Glutamatergic neuron (in vitro differentiated cells): ENCODE results near the gene CARM1. TPM values are rescaled to one million over a fixed set of nuclear protein-coding genes. Genes with fewer than 3 reads are reported as not detected.

Experiments
- DNase-seq: peaks from one replicate; pipeline ENCODE4 v3.0.0; 2022
- H3K27ac Mint-ChIP-seq: one replicate; pipeline ENCODE4 v1.8.0; 2020; ENCODE audit warnings: mild to moderate bottlenecking, mixed read lengths, inconsistent platforms; ENCODE audit not compliant: unreplicated experiment
- H3K27me3 Mint-ChIP-seq: one replicate; pipeline ENCODE4 v1.8.0; 2020; ENCODE audit warnings: mild to moderate bottlenecking, moderate library complexity, mixed read lengths, inconsistent platforms; ENCODE audit not compliant: unreplicated experiment
- H3K36me3 Mint-ChIP-seq: one replicate; pipeline ENCODE4 v1.8.0; 2020; ENCODE audit warnings: mild to moderate bottlenecking, mixed read lengths, inconsistent platforms; ENCODE audit not compliant: unreplicated experiment
- H3K4me1 Mint-ChIP-seq: one replicate; pipeline ENCODE4 v1.8.0; 2020; ENCODE audit warnings: mild to moderate bottlenecking, low read depth, mixed read lengths, inconsistent platforms; ENCODE audit not compliant: unreplicated experiment
- H3K4me3 Mint-ChIP-seq: one replicate; pipeline ENCODE4 v1.8.0; 2020; ENCODE audit warnings: mild to moderate bottlenecking, mixed read lengths, inconsistent platforms; ENCODE audit not compliant: unreplicated experiment
- H3K9me3 Mint-ChIP-seq: one replicate; pipeline ENCODE4 v1.8.0; 2020; ENCODE audit warnings: mild to moderate bottlenecking, moderate library complexity, mixed read lengths, inconsistent platforms; ENCODE audit not compliant: unreplicated experiment
- total RNA-seq: library from RNA; stranded (reverse); fragmentation: NEBNext Ultra II Directional; extraction: Animal tissue kit (Norgen Biotek cat#: 25700); gene quantifications from one replicate; pipeline ENCODE4 v1.2.1, GENCODE V29; 2021; ENCODE audit not compliant: unreplicated experiment
- TF ChIP-seq, protein P1 (sequence below): fragments of 200-600 bp; sonication (generic); IDR thresholded peaks from one replicate; pipeline ENCODE4 v1.5.0; 2021; ENCODE audit not compliant: partially characterized antibody, unreplicated experiment

CARM1 gene
- total RNA-seq, 1 donor from 2014 or later: 133 TPM

DNA sequence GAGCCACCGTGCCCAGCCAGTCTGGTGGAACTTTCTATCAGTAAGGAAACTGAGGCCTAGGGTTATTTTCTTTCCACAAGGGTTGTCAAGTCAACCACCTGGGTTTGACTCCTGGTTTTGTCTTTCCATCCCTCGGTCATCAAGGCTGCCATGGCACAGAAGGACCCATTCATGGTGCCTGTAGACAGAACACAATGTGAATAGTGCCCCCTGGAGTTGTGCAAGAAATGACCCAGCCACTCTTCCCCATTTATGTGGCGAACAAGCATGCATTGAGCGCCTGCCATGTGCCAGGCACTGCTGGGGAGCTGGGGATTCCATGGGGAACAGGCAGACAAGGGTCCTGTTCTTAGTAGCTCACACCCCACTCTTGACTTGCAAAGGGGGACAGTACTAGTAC lies 93.5 kb downstream of the CARM1 start:
- TF ChIP-seq, protein P1, sequence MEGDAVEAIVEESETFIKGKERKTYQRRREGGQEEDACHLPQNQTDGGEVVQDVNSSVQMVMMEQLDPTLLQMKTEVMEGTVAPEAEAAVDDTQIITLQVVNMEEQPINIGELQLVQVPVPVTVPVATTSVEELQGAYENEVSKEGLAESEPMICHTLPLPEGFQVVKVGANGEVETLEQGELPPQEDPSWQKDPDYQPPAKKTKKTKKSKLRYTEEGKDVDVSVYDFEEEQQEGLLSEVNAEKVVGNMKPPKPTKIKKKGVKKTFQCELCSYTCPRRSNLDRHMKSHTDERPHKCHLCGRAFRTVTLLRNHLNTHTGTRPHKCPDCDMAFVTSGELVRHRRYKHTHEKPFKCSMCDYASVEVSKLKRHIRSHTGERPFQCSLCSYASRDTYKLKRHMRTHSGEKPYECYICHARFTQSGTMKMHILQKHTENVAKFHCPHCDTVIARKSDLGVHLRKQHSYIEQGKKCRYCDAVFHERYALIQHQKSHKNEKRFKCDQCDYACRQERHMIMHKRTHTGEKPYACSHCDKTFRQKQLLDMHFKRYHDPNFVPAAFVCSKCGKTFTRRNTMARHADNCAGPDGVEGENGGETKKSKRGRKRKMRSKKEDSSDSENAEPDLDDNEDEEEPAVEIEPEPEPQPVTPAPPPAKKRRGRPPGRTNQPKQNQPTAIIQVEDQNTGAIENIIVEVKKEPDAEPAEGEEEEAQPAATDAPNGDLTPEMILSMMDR: no peak
- H3K4me1 Mint-ChIP-seq: peaks cover 29% of the 10 kb centered on the region
- H3K36me3 Mint-ChIP-seq: no peaks in the 10 kb centered on the region
- no peak overlapping the region for H3K27ac Mint-ChIP-seq
- peaks cover 15% of the 10 kb centered on the region for H3K9me3 Mint-ChIP-seq
- H3K4me3 Mint-ChIP-seq: no peak overlapping the region
- H3K27me3 Mint-ChIP-seq: peaks cover 19% of the 10 kb centered on the region
- no peak for DNase-seq

DNA sequence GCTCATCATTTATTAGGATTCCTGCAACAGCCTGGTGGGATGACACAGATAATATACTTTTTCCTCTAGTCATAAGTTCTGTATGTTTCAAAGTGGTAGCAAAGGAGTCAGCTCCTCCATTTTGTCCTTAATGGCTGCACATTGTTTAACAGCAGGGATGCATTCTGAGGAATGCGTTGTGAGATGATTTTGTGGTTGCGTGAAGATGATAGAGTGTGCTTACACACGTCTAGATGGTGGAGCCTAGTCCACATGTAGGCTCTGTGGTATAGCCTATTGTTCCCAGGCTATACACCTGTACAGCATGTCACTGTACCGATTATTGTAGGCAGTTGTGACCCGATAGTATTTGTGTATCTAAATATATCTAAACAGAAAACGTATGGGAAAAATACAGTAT lies 94.0 kb downstream of the CARM1 start:
- H3K4me3 Mint-ChIP-seq: peak overlapping the region; percentile 62
- peaks cover 20% of the 10 kb centered on the region for H3K27me3 Mint-ChIP-seq
- H3K27ac Mint-ChIP-seq: peak overlapping the region; percentile 6
- TF ChIP-seq, protein P1: no peak
- no peak for DNase-seq
- H3K4me1 Mint-ChIP-seq: peaks cover 33% of the 10 kb centered on the region
- H3K9me3 Mint-ChIP-seq: peaks cover 13% of the 10 kb centered on the region
- H3K36me3 Mint-ChIP-seq: no peaks in the 10 kb centered on the region

DNA sequence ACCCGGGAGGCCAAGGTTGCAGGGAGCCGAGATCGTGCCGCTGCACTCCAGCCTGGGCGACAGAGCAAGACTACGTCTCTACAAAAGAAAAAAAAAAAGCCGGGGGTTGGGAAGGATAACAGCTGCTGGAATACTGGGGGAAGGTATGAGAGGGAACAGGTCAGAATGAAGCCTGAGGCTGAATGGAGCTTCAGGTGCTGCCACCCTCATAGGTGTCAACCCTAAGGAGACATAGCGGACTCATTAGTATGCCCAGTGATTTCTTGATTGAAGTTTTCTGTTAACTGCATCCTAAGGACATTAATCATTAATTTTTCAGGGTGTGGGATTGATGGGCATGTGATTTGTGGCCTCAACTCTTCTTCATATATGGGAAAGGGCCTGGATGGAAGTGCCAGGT lies 95.5 kb downstream of the CARM1 start:
- H3K4me1 Mint-ChIP-seq: peaks cover 33% of the 10 kb centered on the region
- H3K27ac Mint-ChIP-seq: peak overlapping the region; percentile 69
- H3K36me3 Mint-ChIP-seq: no peaks in the 10 kb centered on the region
- peaks cover 15% of the 10 kb centered on the region for H3K27me3 Mint-ChIP-seq
- TF ChIP-seq, protein P1: no peak
- peak overlapping the region; percentile 57 for H3K4me3 Mint-ChIP-seq
- H3K9me3 Mint-ChIP-seq: peaks cover 8% of the 10 kb centered on the region
- DNase-seq: no peak

DNA sequence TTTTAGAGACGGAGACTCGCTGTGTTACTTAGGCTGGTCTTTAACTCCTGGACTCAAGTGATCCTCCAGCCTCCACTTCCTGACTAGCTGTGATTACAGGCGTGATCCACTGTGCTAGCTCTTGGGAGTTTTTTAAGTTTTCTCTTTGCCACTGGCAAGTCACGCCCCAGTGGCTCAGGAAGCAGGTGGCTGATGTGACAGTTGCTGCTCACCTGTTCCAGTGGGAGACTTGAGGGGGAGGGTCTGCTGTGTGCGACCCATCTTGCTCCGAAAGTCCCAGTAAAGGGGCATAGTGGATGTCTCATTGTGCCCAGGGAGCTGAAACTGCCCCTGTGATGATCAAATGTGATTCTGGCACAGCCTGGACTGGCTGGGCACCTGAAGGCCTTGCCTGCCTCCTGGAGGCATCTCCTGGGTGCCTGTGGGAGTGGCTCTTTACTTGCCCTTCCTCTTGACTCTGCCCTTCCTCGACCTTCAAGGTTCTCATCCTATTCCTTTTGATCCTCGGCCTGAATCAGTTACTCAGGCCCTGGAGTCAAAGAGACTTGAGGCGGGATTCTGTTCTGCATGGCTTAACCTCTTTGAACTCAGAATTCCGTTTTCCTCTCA lies 97.3 kb downstream of the CARM1 start:
- Mint-ChIP-seq H3K27me3 (peaks cover 10% of the 10 kb centered on the region), H3K4me3 (peak overlapping the region; percentile 63), H3K27ac (peak overlapping the region; percentile 59)

More for the DNA sequence above, 97.3 kb downstream of the CARM1 start:
- DNase-seq: no peak
- H3K4me1 Mint-ChIP-seq: peaks cover 29% of the 10 kb centered on the region
- H3K9me3 Mint-ChIP-seq: peaks cover 3% of the 10 kb centered on the region
- TF ChIP-seq, protein P1: no peak
- H3K36me3 Mint-ChIP-seq: no peaks in the 10 kb centered on the region
